NB4 (cell line): ENCODE measurements around the gene NAPA.

Experiments used
- MYC ChIP-seq: IDR thresholded peaks from 2 replicates; pipeline ENCODE4 v1.6.1; 2011; ENCODE audit warnings: low read depth, low read length
- POLR2A ChIP-seq: IDR thresholded peaks from 2 replicates; pipeline ENCODE4 v1.6.1; 2011; ENCODE audit warnings: mild to moderate bottlenecking; ENCODE audit not compliant: insufficient read length; ENCODE audit errors: extremely low read depth
- TF ChIP-seq, protein P1 (sequence below): IDR thresholded peaks from one replicate; pipeline ENCODE4 v1.5.1; 2012; ENCODE audit warnings: low read depth, low read length
- TF ChIP-seq, protein P2 (sequence below): IDR thresholded peaks from 2 replicates; pipeline ENCODE4 v1.6.1; 2011; ENCODE audit warnings: low read depth, low read length

DNA sequence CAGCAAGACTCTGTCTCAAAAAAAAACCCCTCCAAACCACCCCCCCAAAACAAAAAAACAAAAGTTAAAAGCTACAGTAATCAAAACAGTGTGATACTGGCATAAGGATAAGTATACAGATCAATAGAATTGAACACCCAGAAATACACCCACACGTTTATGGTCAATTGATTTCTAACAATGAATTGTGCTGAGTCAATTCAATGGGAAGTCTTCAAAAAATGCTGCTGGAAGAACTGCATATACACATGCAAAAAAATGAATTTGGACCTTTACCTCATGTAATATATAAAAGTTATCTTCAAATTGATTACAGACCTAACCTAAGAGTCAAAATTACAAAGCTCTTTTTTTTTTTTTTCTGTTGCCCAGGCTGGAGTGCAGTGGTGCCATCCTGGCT is 19.8 kb upstream of the NAPA start:
- TF ChIP-seq, protein P1, sequence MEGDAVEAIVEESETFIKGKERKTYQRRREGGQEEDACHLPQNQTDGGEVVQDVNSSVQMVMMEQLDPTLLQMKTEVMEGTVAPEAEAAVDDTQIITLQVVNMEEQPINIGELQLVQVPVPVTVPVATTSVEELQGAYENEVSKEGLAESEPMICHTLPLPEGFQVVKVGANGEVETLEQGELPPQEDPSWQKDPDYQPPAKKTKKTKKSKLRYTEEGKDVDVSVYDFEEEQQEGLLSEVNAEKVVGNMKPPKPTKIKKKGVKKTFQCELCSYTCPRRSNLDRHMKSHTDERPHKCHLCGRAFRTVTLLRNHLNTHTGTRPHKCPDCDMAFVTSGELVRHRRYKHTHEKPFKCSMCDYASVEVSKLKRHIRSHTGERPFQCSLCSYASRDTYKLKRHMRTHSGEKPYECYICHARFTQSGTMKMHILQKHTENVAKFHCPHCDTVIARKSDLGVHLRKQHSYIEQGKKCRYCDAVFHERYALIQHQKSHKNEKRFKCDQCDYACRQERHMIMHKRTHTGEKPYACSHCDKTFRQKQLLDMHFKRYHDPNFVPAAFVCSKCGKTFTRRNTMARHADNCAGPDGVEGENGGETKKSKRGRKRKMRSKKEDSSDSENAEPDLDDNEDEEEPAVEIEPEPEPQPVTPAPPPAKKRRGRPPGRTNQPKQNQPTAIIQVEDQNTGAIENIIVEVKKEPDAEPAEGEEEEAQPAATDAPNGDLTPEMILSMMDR = no peak
- TF ChIP-seq POLR2A (no peak), MYC (no peak)
- TF ChIP-seq, protein P2, sequence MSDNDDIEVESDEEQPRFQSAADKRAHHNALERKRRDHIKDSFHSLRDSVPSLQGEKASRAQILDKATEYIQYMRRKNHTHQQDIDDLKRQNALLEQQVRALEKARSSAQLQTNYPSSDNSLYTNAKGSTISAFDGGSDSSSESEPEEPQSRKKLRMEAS = no peak
